ENCODE data around the gene CLC. TPM values are rescaled to one million over a fixed set of nuclear protein-coding genes. Genes with fewer than 3 reads are reported as not detected.

The CLC gene
- total and polyA plus RNA-seq, 2 of the 13 experiments (the other 11 are each of a cell fraction or from before 2014, with no cell fraction given): not detected

DNA sequence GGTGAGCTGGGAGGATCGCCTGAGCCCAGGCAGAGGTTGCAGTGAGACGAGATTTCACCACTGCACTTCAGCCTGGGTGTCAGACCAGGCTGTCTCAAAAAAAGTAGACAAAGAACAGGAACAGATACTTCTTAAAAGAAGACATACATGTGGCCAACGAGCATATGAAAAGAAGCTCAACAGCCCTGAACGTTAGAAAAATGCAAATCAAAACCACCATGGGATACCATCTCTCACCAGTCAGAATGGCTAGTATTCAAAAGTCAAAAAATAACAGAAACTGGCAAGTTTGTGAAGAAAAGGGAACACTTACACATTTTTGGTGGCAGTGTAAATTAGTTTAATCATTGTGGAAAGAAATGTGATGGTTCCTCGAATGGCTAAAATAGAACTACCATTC lies 36.5 kb downstream of the CLC start (continued):
- TF ChIP-seq, protein P1, sequence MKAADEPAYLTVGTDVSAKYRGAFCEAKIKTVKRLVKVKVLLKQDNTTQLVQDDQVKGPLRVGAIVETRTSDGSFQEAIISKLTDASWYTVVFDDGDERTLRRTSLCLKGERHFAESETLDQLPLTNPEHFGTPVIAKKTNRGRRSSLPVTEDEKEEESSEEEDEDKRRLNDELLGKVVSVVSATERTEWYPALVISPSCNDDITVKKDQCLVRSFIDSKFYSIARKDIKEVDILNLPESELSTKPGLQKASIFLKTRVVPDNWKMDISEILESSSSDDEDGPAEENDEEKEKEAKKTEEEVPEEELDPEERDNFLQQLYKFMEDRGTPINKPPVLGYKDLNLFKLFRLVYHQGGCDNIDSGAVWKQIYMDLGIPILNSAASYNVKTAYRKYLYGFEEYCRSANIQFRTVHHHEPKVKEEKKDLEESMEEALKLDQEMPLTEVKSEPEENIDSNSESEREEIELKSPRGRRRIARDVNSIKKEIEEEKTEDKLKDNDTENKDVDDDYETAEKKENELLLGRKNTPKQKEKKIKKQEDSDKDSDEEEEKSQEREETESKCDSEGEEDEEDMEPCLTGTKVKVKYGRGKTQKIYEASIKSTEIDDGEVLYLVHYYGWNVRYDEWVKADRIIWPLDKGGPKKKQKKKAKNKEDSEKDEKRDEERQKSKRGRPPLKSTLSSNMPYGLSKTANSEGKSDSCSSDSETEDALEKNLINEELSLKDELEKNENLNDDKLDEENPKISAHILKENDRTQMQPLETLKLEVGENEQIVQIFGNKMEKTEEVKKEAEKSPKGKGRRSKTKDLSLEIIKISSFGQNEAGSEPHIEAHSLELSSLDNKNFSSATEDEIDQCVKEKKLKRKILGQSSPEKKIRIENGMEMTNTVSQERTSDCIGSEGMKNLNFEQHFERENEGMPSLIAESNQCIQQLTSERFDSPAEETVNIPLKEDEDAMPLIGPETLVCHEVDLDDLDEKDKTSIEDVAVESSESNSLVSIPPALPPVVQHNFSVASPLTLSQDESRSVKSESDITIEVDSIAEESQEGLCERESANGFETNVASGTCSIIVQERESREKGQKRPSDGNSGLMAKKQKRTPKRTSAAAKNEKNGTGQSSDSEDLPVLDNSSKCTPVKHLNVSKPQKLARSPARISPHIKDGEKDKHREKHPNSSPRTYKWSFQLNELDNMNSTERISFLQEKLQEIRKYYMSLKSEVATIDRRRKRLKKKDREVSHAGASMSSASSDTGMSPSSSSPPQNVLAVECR (CRISPR knock-in tag; IDR thresholded peaks at IDR 0.05; ENCODE audit: borderline replicate concordance): no peak
- TF ChIP-seq MBD4 (IDR thresholded peaks at IDR 0.05; ENCODE audit: borderline replicate concordance, low read length) (no peak), KDM2A (CRISPR knock-in tag; IDR thresholded peaks at IDR 0.05; ENCODE audit: borderline replicate concordance, low read depth) (no peak), SSRP1 (CRISPR knock-in tag; IDR thresholded peaks at IDR 0.05) (no peak)

GRCh38 chr19:39698535-39698934 lies 39.3 kb downstream of the CLC start:
- POLR2A ChIA-PET: no interaction called here
- Histone ChIP-seq H3K36me3 (replicated peaks in 1 of 2; ENCODE audit: control insufficient read depth in 1 of 2, insufficient read depth in 2 of 2, low read length in 2 of 2) (no peaks in the 10 kb centered on the region), H3K27me3 (ENCODE audit: control insufficient read depth in 1 of 2, insufficient read depth in 2 of 2, low read length in 2 of 2) (peaks cover 2 to 3% of the 10 kb centered on the region in 2 experiments; a peak in 2 of 5 replicates), H3K4me3 (replicated peaks in 1 of 3; ENCODE audit: insufficient read depth in 1 of 3, low read depth in 2 of 3, low read length in 3 of 3) (no peak overlapping the region), H3K9ac (ENCODE audit: insufficient read depth, low read depth, low read length) (no peak overlapping the region), H4K20me1 (ENCODE audit: insufficient read depth, low read length) (no peaks in the 10 kb centered on the region), H3K27ac (ENCODE audit: extremely low read length, insufficient read depth, low read length) (no peak overlapping the region), H3K4me1 (ENCODE audit: insufficient read depth, low read length) (peaks cover 37% of the 10 kb centered on the region), H2AFZ (ENCODE audit: low read length) (no peak overlapping the region), H3K4me2 (ENCODE audit: low read depth, low read length) (no peak overlapping the region), H3K79me2 (ENCODE audit: insufficient read depth, low read length) (no peaks in the 10 kb centered on the region), H3K9me3 (ENCODE audit: low read length) (no peaks in the 10 kb centered on the region)
- TF ChIP-seq ZNF10 (CRISPR knock-in tag; IDR thresholded peaks at IDR 0.05; ENCODE audit: borderline replicate concordance, low read depth): no peak
- TF ChIP-seq PLSCR1 (CRISPR knock-in tag; IDR thresholded peaks at IDR 0.05; ENCODE audit: borderline replicate concordance): no peak
- TF ChIP-seq FOXO4 (CRISPR knock-in tag; conservative IDR thresholded peaks at IDR 0.05): no peak
- no peak for TF ChIP-seq ZNF615 (CRISPR knock-in tag; IDR thresholded peaks at IDR 0.05; ENCODE audit: borderline replicate concordance)
- no peak for TF ChIP-seq ZNF839 (CRISPR knock-in tag; IDR thresholded peaks at IDR 0.05; ENCODE audit: borderline replicate concordance)
- no peak for TF ChIP-seq ZNF7 (CRISPR knock-in tag; IDR thresholded peaks at IDR 0.05)
- no peak for TF ChIP-seq MLXIP (CRISPR knock-in tag; IDR thresholded peaks at IDR 0.05; ENCODE audit: borderline replicate concordance)
- no peak for TF ChIP-seq RARG (CRISPR knock-in tag; IDR thresholded peaks at IDR 0.05; ENCODE audit: low read depth)
- no peak for TF ChIP-seq KMT2B (CRISPR knock-in tag; IDR thresholded peaks at IDR 0.05)
- TF ChIP-seq ZNF570 (CRISPR knock-in tag; IDR thresholded peaks at IDR 0.05; ENCODE audit: borderline replicate concordance): no peak
- no peak for TF ChIP-seq ZNF792 (CRISPR knock-in tag; IDR thresholded peaks at IDR 0.05)
- no TSS peak for BruUV-seq (replicated peaks)
- FAIRE-seq: no peak
- no peak for DNase-seq (ENCODE audit: low spot score)
- CTCF ChIA-PET (ENCODE audit: low intra/inter-chr PET ratio, low total read pairs): no interaction called here
- in situ Hi-C loops (cut with HindIII; ENCODE audit: extremely low pct_ligation_motif_present, low pct_unique_long_range_greater_than_20kb) (no loop called here), intact Hi-C loops (cut with micrococcal nuclease; ENCODE audit: unreplicated experiment) (no loop called here)
- ATAC-seq: no peak
